Activated T-cell treated with anti-CD3 and anti-CD28 coated beads, Interleukin-2, amount 50 U/mL, for 1 hour (primary cell): ENCODE measurements around the gene PTCH2.
"Not testable (repeated sequence)": the region's sequence is repeated elsewhere in the genome, so short reads cannot be mapped to it uniquely, and the experiment has no call there.

Experiments used
- DNase-seq: peaks from one replicate; pipeline ENCODE4 v3.0.0-alpha.2; 2020

The PTCH2 gene

GRCh38 chr1:44839576-44839975 is 3.5 kb downstream of the PTCH2 start:
- DNase-seq: no peak

GRCh38 chr1:44838294-44838693 is 4.8 kb downstream of the PTCH2 start:
- DNase-seq: not testable (repeated sequence)

DNA sequence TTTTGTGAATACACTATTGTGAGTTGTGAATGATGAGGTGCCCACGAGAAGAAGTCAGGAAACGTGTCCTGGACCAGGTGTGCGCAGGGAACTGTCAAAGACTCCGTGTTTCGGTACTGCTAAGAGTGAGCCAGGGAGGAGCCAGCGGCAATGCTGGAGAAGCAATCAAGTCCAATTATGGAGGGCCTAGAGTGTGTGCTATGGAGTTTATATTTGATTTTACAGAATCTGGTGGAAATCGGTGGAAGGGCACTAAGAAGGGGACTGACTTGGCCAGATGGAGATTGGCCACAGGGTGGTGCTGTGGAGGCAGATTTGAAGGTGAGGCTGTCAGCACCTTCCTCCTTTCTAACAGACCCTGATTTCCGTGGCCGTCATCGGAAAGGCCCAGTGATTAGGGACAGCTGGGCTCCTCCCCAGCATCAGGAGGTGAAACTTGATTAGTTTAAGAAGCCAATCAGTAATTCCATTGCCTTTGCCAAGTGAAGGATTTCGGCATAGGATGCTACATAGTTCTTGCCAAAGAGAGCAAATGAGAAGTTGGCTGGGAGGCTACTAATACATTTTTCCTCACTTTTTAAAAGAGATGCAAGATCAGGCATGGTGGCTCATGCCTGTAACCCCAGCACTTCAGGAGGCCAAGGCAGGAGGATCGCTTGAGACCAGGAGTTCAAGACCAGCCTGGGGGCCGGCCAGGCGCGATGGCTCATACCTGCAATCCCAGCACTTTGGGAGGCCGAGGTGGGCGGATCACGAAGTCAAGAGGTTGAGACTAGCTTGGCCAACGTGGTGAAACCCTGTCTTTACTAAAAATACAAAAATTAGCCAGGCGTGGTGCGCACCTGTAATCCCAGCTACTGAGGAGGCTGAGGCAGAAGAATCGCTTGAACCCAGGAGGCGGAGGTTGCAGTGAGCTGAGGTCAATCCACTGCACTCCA is 7.0 kb downstream of the PTCH2 start:
- DNase-seq: peak; percentile 86

GRCh38 chr1:44834328-44834727 is 8.7 kb downstream of the PTCH2 start:
- DNase-seq: no peak

DNA sequence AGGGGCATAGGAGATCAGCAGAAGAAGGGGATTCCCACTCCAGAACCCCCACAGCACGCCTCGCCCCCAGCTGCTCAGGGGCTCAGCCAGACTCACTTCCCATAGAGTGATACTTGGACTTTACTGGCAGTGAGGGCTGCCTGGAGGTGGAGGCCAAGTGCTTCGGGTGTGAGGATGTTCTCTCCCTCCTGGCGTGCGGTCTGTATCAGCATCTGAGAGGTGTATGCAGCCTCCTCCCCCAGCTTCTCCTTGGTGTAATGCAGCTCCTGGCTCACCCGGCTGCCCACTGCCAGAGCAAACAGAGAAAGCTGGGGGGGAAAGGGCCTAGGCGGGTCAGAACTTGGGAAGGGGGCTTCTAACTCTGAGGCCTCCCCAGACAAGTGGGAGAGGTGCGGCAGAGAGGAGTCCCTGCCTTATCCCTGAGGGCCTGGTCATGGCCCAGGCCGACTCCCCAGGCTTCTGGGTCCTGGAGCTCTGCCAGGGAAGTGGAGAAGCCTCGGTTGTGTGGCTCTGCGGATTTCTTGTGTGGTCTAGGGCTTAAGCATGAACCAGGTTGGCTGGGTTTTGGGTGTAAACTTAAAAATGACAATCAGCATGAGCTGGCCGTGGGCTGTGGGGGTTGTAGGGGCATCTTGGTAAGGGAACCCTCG is 10.9 kb downstream of the PTCH2 start:
- no peak for DNase-seq

DNA sequence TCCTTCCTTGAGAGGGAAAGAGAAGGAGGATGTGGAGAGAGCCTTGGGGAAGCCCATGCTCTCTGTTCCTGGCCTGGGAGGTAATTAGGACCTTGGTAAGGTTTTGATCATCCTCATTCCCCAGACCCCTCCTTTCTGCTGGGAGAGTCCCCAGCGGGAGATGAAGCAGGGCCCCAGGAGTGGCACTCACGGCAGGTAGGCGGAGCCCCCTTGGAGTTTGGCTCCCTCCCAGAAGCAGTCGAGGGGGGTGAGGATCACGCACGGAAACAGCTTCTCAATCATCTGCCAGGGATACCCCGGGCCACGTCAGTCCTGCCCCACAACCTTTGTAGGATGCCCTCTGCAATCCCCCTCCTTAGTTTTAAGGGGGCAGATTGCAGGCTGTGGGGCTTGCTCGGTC is 11.5 kb downstream of the PTCH2 start:
- no peak for DNase-seq

GRCh38 chr1:44830900-44831304 is 12.2 kb downstream of the PTCH2 start:
- no peak for DNase-seq

DNA sequence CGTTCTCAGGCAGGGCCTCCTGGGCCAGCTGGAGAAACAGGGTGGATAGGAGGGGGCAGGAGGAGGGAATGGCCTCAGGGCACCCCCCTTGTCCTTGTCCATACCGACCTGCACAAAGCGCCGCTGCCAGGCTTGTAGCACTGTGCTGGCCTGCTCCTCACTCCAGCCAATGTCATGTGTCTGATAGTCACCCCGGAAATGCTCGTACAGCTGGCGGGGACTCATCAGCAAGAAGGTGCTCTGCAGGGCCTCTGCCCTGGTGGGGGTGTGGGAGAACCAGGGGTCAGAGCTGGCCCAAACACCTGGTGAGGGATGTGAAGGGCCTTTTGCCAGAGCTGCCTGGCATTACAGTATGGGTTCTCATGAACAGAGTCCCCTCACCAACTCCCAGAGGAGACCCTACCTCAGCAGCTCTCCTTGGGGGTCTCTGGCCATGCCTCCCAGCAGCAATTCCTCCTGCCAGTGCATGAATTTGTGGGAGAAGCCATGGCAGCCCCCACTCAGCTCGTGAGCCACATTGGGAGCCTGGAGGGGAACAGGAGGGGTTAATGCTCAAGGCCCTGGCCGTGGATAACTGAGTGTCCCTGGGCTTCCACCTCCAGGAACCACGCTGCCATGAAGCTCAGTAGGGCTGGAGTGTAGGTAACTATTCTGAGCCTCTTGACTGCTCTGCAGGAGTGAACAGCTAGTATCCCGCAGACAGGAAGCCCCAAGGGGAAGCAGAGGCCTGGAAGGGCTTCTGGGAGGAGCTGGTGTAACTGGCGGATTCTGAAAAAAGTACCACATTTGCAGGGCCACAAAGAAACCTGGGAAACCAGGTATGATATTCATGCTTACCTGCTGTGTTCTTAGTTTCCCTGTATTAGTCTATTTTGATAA is 13.3 kb downstream of the PTCH2 start:
- DNase-seq: no peak

DNA sequence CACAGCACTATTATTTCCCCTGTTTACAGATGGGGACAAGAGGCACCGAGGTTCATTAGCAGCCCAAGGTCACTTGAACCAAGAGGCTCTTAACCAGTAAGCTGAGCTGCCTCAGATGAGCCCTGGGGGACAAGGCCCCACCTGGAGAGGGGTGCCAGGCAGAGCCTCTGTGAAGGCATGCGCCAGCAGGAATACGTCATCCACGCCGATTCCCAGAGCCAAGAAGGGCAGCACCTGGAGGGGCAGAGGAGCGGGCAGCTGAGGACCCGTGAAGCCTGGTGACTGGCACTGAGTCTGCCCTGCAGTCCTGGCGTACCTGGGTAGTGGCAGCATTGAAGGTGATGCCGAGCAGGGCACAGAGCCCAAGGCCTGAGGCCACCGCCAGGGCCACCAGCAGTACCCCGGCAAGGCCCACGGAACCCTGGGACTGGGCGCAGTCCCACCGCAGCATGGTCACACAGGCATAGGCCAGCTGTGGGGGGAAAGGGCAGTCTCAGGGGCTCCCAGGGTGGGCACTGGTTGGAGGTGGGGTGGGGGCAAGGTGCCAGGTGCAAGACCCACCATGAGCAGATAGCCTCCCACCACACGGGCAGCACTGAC is 14.1 kb downstream of the PTCH2 start:
- no peak for DNase-seq

DNA sequence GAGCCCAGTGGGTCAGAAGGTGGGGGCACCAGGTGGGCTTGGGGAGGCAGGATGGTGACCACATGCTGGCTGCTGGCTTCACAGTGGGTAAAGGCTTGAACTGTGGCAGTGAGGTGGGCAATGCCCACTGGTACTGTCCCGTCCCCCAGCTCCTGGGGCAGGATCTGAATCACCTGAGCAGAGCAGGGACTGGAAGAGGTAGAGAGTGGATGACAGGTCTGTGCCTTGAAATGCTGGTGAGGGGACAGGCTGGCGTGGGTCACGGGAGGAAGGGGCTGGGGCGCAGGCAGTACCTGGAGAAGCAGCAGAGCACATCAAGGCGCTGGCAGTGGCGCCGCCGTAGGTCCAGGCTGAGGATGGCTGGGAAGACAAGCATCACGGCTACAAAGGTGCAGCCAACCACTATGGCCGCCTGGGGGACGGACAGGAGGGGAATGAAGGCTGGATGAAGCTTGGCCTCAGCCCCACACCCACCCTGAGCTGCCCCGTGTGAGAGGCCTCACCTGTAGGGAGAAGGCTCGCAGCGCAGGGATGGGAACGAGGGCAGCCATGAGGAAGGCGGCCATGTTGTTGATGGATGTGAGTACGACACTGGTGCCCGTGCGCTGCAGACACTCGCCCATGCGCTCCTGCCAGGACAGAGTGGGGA is 14.9 kb downstream of the PTCH2 start:
- DNase-seq: no peak

DNA sequence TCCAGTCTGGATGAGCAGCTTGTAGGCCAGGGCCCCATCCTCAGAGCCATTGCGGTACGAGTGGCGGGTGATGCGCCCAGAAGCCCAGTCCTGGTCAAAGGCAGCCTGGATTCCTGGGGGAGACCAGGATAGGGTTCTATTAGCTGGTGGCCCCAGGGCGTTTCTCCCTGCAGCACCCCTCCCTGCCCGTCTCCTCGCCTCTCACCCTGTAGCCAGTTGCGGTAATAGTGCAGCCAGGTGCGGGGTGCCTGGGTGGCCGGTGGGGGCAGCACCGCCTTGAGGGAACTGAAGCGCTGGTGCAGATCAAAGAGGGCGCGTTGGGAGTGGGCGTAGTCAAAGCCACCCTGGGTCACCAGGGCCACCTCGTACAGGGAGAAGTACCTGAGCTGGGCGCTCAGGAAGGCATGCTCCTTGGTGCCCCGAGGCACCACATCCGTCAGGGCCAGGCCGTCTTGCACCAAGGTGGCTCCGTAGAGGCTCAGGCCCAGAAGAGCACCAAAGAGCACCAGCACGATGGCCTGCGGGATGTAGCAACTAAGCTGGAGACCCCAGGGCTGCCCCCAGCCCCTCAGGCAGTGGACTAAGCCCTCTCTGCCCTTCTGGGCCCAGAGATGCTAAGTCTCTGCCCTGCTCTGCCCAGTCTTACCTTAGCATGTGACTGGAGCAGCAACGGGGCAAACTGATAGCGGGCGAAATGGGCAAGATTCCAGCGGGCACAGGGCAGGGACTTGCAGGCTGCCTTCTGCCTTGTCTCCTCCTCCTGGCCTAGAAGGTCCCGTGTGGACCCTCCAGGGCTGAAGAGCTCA is 15.7 kb downstream of the PTCH2 start:
- no peak for DNase-seq

GRCh38 chr1:44826375-44827196 is 16.5 kb downstream of the PTCH2 start:
- no peak for DNase-seq

DNA sequence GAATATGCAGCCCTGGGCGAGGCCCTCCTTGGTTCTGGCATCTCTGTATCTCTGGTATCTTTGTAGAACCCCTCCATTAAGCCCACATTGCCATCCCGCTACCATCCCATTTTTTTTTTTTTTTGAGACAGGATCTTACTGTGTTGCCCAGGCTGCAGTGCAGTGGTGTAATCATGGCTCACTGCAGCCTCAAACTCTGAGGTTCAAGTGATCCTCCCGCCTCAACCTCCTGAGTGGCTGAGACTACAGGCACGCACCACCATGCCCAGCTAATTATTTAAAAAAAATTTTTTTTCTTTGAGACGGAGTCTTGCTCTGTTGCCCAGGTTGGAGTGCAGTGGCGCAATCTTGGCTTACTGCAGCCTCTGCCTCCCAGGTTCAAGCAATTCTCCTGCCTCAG is 18.7 kb downstream of the PTCH2 start:
- not testable (repeated sequence) for DNase-seq

DNA sequence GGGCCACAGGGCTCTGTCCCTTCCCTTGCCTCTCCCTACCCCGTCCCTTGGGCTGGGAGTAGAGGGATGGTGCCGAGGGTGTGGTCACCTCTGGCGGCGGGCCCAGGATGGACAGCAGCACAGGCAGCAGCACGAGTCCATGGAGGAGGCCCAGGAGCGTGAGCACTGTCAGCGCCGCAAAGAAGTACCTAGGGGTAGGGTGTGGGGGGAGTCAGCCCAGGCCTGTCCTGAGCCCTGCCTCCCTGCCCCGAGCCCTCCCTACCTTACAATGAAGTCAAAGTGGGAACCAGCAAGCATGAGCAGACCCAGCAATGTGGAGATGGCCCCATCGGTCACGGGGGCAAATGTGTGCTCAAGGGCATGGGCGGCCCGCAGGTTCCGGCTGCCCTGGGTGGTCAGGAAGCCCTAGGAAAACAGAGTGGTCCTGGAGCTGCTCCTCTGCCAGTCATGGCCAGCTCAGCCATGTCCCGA is 20.0 kb downstream of the PTCH2 start:
- no peak for DNase-seq

GRCh38 chr1:44822131-44822701 is 20.8 kb downstream of the PTCH2 start:
- DNase-seq: no peak

GRCh38 chr1:44821240-44821715 is 21.8 kb downstream of the PTCH2 start:
- no peak for DNase-seq

DNA sequence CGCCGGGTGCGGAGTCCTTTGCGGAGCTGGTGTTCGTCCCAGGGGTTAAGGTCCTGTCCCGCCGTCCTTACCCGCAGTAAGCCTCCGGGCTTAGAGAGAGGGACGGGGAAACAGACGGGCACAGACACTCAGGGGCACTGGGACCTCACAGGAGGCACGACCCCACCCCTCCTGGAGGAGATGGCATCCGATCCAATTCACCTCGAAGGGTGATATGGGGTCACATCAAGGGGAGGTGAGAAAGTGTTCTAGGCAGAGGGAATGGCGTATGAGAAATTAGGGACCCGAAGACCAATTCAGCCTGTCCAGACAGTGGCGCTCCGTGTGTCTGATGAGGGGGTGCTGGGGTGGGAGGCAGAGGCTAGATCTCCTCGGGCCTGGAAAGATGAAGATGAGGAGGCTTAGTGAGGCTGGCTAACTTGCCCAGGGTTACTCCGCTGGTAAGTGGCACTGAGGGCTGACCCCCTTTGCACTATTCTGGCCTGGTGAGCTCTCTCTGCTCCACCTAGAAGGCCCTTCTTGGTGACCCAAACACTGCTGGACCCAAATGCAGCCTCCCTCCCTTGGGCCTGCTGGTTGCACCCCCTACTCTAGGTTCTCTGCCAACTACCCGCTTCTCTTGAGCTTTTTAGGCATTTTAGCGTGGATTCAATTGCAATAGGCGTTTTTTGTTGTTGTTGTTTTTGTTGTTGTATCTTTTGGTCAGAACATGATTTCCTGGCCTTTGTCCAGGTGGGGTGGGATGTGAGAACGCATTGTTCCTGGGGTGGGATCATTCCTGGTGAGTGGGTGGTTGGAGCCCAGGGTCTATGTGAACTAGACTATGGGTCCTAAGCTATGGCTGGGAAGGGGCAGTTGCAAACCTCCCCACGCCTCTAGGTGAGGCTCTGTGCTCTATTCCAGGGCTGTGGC is 22.5 kb downstream of the PTCH2 start:
- DNase-seq: peak; percentile 26

GRCh38 chr1:44819608-44820327 is 23.3 kb downstream of the PTCH2 start:
- DNase-seq: peak; percentile 87
